Measurements from ENCODE around the gene SUMF1.

The SUMF1 gene

GRCh38 chr3:4385201-4385600, 81.9 kb downstream of the SUMF1 start:
- no peak for DNase-seq (ENCODE audit: low spot score)

GRCh38 chr3:4380013-4380412, 87.1 kb downstream of the SUMF1 start:
- no peak for DNase-seq (ENCODE audit: low spot score)

GRCh38 chr3:4376499-4376898, 90.6 kb downstream of the SUMF1 start:
- DNase-seq (ENCODE audit: low spot score), result no peak

DNA sequence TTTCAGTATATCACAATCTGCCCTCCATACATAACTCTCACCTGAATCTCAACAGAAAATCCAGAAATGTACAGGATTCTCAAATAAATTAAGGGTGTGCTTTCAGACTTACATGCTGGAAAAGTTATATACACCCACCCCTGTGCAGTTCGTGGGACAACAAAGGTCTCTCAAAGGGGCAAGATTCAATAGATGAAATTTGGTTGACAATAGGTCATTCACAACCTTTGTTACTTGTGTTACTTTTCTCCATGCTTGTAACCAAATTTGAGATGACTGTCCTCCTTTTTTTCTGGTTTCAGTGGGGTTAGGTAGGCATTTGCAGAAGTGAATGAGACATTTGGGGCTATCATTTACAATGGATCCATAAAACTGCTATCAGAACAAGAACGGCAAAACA, 91.2 kb downstream of the SUMF1 start:
- no peak for DNase-seq (ENCODE audit: low spot score)

GRCh38 chr3:4373669-4374068, 93.4 kb downstream of the SUMF1 start:
- no peak for DNase-seq (ENCODE audit: low spot score)

DNA sequence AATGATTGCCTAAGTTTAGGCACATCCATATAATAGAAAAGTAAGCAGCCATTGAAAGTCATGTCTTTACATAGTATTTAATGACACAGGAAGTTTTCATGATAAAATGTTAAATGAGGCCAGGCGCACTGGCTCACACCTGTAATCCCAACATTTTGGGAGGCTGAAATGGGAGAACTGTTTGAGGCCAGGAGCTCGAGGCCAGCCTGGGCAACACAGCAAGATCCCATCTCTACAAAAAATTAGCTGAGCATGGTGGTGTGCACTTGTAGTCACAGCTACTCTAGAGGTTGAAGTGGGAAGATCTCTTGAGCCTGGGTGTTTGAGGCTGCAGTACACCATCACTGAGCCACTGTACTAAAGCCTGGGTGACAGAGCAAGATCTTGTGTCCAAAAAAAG, 104.5 kb downstream of the SUMF1 start:
- no peak for DNase-seq (ENCODE audit: low spot score)

DNA sequence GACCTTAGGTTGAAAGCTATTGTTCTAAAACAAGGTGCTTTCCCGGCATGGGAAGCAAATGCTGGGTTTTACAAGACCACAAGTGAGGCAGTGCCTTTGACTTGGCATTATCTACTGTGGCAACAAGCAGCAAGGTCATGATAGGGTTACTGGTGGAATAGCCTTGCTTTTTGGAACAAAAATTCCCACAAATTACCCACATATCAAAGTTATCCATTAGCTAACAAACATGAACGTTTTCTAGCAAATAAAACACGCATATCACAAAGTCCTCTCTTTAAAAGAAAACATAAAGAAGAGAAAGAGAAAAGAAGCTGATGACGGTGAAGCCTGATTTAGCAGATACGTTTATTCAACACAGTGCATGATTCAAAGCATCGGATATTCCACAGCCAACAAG, 106.3 kb downstream of the SUMF1 start:
- DNase-seq (ENCODE audit: low spot score), result no peak

DNA sequence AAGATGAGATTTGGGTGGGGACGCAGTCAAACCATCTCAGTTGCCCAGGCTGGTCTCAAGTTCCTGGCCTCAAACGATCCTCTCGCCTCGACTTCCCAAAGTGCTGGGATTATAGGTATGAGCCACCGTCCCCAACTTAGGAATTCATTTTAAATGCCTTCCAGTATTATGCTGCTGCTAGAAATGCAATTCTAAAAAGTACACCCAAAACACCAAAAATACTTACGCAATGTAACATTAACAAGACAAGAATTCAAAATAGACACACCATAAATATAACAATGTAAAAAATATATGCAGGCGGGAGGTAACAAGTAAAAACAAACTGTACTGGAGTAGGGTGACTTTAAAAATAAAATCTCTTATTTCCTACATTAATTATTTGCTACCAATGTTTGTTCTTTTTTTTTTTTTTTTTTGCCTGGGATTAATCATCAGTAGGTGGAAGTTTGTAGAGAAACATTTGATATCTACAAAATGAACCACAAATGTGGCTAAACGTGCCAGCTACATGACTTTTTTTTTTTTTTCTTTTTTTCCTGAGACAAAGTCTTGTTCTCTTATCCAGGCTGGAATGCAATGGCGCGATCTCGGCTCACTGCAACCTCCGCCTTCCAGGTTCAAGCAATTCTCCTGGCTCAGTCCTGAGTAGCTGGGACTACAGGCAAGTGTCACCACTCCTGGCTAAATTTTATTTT, 107.1 kb downstream of the SUMF1 start:
- DNase-seq (ENCODE audit: low spot score), result no peak

- DNase-seq (ENCODE audit: low spot score), result no peak
Observed at GRCh38 chr3:4358273-4358672, 108.8 kb downstream of the SUMF1 start.

DNA sequence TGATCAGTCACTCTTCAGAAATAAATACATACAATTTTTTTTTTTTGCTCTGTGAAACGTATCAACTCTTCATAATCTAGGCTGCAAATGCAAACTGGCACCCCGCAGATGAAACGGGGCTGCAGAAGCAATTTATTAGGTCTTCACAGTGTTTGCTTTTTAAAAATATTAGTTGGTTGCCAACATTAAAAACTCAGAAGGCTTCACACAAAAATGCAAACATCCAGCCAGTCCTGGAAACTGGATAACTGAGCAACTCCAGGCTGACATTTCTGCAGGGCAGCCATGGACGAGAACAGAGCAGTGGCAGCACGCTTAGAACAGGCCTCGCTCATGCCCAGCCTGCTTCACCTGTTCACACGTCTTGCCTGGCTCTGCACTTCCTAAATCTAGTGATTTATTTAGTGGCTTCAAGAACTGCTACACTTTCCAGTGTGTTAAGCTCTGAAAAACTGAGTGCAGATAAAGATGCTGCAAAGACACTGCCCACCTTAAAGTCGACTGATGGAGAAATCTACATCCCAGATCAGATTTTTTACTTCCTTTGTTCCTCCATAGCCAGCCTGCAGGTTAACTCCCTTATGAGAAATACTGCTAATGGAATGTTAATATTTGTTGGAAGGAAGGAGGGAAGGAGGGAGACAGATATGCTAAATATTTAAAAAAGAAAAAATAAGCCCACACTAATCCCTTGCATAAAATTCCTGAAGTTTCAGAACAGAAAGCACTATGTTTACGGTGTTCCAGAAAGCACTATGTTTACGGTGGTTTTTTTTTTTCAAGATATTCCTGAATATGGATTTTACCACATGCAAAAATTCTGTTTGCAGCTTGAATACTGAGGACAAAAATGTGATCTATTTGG, 110.3 kb downstream of the SUMF1 start:
- no peak for DNase-seq (ENCODE audit: low spot score)

DNA sequence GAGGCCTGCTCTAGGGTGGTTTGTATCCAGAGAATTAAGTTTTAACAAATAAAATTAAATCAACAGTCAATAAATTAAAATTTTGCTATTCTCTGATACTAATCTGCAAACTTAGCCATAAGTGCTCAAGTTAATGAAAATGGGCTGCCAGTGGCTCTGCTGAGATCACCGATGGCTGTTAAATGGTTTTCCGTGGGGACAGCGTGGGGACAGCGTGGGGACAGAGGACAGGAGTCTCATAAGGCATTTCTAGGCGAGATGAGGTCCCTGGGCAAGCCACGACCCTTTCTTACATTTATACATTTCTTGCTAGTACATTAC, 110.9 kb downstream of the SUMF1 start:
- DNase-seq (ENCODE audit: low spot score), result no peak

DNA sequence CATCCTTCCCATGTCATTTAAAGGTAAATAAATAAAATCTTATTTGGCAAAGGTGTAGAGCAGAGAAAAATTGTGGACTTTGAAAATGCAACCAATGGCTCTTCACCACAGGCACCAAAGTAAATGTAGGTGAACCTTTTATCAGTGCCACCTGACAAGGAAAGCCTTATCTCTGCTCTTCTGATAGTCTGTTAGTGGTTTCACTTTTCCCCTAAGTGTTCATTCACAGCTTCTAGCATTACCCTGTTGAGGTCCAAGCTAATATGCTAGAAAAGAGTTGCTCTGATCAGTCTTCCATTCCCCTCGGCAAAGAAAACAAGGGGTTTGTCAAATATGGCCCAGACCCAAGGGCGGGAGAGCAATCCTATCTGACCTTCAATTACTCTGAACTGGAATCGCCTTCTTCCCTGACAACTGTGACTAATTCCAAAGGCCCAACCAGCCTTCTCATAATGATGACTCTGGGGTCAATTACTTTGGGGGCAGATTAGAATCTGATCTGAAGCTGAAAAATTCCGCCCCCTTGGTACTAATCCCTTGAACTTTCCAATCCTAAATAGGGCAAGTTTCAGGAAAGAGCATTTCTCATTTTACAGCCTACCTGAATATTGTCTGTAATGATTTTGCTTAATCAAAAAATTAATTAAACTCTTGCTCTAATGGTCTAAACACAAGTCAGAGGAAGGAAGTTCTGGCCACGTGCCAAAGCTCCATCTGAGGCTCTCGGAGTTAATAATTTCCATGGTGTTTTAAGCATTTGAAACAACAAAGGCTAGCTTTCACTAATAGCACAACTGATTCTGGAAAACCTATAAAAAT, 111.5 kb downstream of the SUMF1 start:
- no peak for DNase-seq (ENCODE audit: low spot score)

- DNase-seq (ENCODE audit: low spot score), result no peak
Observed at GRCh38 chr3:4351872-4352271, 115.2 kb downstream of the SUMF1 start.

DNA sequence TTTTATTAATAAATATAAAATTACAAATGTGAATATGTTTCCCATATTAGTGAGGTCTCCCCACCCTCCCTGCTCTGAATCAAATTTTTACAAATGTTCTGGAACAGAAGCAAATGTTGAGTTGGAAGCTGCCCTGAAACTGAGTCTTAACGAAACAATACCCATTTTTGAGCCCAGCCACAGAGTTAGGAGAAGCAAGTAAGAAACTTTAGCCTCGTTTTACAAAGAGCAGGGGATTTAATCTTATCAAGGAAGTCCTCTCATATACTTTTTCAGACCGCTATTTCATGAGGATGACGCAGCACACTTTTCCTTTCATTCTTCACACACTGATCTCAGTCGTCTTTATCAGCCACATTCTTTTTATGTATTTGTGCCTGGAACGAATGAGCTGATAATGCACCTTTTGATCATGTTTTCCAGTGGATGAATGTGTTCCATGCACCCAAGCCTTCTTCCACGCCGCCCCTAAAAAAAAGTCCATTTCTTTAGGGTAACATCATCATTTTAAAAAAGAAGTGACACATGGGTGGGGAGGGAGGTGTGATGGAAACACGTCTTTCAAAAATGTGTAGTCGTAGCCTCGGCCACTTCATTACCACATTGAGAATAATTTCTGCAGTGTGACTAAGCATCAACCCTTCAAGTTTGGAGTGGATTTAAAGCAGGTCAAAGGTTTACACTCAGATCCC, 115.8 kb downstream of the SUMF1 start:
- DNase-seq (ENCODE audit: low spot score), result no peak

GRCh38 chr3:4350789-4351163, 116.3 kb downstream of the SUMF1 start:
- peak; percentile 63 for DNase-seq (ENCODE audit: low spot score)

- no peak for DNase-seq (ENCODE audit: low spot score)
Observed at GRCh38 chr3:4343258-4343657, 123.8 kb downstream of the SUMF1 start.

GRCh38 chr3:4341336-4341675, 125.8 kb downstream of the SUMF1 start:
- DNase-seq (ENCODE audit: low spot score), result no peak

DNA sequence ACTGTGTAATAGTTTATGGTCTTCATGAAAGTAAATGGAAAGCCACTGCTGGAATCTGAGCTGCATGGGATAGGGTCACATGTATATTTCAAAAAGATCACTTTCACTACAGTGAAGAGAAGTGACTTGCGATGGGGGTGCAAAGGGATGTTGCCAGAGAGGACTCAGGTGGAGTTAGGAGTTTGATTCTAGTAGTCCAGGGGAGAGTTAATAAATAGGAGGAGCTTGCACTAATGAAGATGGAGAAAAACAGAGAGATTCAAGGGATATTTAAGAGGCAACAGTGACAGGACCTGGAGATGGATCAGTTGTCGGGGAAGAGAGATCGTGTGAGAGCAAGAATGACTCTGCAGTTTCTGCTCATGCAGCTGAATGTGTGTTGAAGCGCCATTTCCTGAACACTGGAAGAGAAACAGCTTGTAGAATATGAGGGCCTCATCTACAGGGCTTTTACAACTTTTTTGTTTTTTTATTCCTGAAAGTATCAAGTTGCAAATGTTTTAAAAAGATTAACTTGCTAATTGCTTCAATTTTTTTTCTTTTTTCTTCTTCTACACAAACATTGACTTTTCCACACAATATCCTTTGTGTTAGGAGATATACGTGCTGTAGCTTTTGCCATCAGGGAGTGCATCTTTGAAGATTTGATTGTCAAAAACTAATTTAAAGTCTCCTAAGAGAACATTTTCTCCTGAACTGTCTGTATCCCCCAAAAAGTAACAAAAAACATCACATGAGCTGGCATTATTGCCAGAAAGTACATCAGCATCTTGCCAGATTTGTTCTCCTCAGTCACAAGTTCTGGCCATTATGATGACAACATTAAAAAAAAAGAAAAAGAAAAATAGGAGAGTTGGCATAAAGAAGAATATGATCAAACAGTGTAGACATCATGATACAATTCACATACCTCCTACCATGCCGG, 126.4 kb downstream of the SUMF1 start:
- no peak for DNase-seq (ENCODE audit: low spot score)

DNA sequence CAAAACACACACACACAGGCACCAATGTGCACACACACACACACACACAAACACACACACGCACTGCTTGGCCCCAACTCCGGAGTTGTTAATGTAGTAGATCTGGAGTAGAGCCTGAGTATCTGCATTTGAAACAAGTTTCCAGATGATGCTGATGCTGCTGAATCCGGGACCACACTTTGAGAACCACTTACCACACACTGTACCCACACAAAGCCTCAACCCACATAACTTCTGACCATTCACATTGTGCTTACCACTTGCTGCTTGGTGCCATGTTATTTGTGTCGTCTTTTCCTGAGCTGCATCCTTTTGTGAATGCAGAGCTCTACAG, 127.0 kb downstream of the SUMF1 start:
- DNase-seq (ENCODE audit: low spot score), result no peak

DNA sequence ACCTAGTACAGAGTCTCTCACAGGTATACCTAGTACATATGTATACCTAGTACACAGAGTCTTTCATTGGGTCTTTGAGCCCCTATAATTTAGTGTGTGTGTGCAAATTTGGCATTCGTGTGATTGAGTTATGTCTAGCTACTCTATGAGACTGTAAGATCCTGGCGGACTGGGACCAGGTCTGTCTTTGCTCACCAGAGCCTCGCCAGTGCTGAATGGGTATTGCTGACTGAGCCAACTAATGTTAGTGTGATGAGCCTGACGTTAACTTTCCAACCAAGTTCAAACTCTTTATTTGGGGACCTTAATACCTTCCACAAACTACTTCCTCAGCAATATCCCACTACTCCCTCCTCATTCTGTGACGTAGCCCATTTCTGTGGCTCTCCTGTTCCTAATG, 128.3 kb downstream of the SUMF1 start:
- no peak for DNase-seq (ENCODE audit: low spot score)

- no peak for DNase-seq (ENCODE audit: low spot score)
Observed at GRCh38 chr3:4336850-4337546, 130.1 kb downstream of the SUMF1 start.

Measured in D341Med (cell line).